HepG2 (cell line): Measurements from ENCODE around the gene NFKBIA. TPM values are rescaled to one million over a fixed set of nuclear protein-coding genes. Genes with fewer than 3 reads are reported as not detected.

Experiments used
- ATF6 ChIP-seq: sonication (generic); formaldehyde crosslinking; conservative IDR thresholded peaks from 2 replicates; pipeline ENCODE4 v1.4.0; 2020; ENCODE audit warnings: missing genetic modification reagents
- BCL3 ChIP-seq: sonication (generic); formaldehyde crosslinking; IDR thresholded peaks from 2 replicates; pipeline ENCODE4 v1.5.1; 2020; ENCODE audit warnings: mild to moderate bottlenecking, missing genetic modification reagents, moderate library complexity
- HIC2 ChIP-seq: sonication (generic); formaldehyde crosslinking; IDR thresholded peaks from 2 replicates; pipeline ENCODE4 v1.9.0; 2022; ENCODE audit warnings: low read depth, missing genetic modification reagents
- HMGXB3 ChIP-seq: sonication (generic); formaldehyde crosslinking; IDR thresholded peaks from 2 replicates; pipeline ENCODE4 v1.4.0; 2020; ENCODE audit warnings: missing genetic modification reagents, borderline replicate concordance
- HNRNPK ChIP-seq: fragments of 200-400 bp; formaldehyde crosslinking; IDR thresholded peaks from 2 replicates; pipeline ENCODE4 v1.6.1; 2018; ENCODE audit warnings: low read length, low read depth, moderate library complexity, mild to moderate bottlenecking; ENCODE audit not compliant: poor library complexity, severe bottlenecking
- MED8 ChIP-seq: sonication (generic); formaldehyde crosslinking; IDR thresholded peaks from 2 replicates; pipeline ENCODE4 v1.8.1; 2023; ENCODE audit warnings: mild to moderate bottlenecking, missing genetic modification reagents; ENCODE audit not compliant: insufficient replicate concordance
- NR1H2 ChIP-seq: sonication (generic); formaldehyde crosslinking; IDR thresholded peaks from 2 replicates; pipeline ENCODE4 v1.8.1; 2022; ENCODE audit warnings: low read depth, missing genetic modification reagents, borderline replicate concordance
- RBM22 ChIP-seq: fragments of 200-400 bp; formaldehyde crosslinking; optimal IDR thresholded peaks from 2 replicates; pipeline ENCODE3; 2017; ENCODE audit warnings: mild to moderate bottlenecking, low read length, moderate library complexity
- SPEN ChIP-seq: sonication (generic); formaldehyde crosslinking; IDR thresholded peaks from 2 replicates; pipeline ENCODE4 v1.5.1; 2020; ENCODE audit warnings: low read depth, mild to moderate bottlenecking, missing genetic modification reagents
- TEF ChIP-seq: sonication (generic); formaldehyde crosslinking; IDR thresholded peaks from 2 replicates; pipeline ENCODE4 v1.5.0; 2020; ENCODE audit warnings: missing genetic modification reagents
- ZFAT ChIP-seq: sonication (generic); formaldehyde crosslinking; conservative IDR thresholded peaks from 2 replicates; pipeline ENCODE4 v1.8.1; 2023; ENCODE audit warnings: missing genetic modification reagents, inconsistent platforms
- ZNF362 ChIP-seq: sonication (generic); formaldehyde crosslinking; IDR thresholded peaks from 2 replicates; pipeline ENCODE4 v1.4.0; 2020; ENCODE audit warnings: missing genetic modification reagents, mild to moderate bottlenecking, borderline replicate concordance
- ZNF674 ChIP-seq: sonication (generic); formaldehyde crosslinking; IDR thresholded peaks from 2 replicates; pipeline ENCODE4 v1.5.0; 2020; ENCODE audit warnings: low read depth, mild to moderate bottlenecking, missing genetic modification reagents
- ZNF83 ChIP-seq: sonication (generic); formaldehyde crosslinking; IDR thresholded peaks from 2 replicates; pipeline ENCODE4 v1.4.0; 2020; ENCODE audit warnings: missing genetic modification reagents, mild to moderate bottlenecking, borderline replicate concordance
- ZNF839 ChIP-seq: sonication (generic); formaldehyde crosslinking; IDR thresholded peaks from 2 replicates; pipeline ENCODE4 v1.4.0; 2020; ENCODE audit warnings: missing genetic modification reagents, mild to moderate bottlenecking, borderline replicate concordance
- ZNF878 ChIP-seq: sonication (generic); formaldehyde crosslinking; IDR thresholded peaks from 2 replicates; pipeline ENCODE4 v1.8.1; 2023; ENCODE audit warnings: mild to moderate bottlenecking, missing genetic modification reagents, moderate library complexity
- polyA plus RNA-seq, 8 experiments: library from polyadenylated mRNA; depleted of rRNA in 3 of 8; stranded (reverse) in 7 of 8; unstranded in 1 of 8; fragments of >200 nt; fragmentation: Illumina TruSeq in 4 of 8; extraction: Trizol in 4 of 8; gene quantifications; 2 replicates each; pipeline versions ENCODE4 v1.2.1 to v1.2.3, GENCODE V29; 2011 to 2016; ENCODE audit warnings: low read depth in 4 of 8, missing spikeins in 1 of 8, mixed read lengths in 1 of 8; ENCODE audit not compliant: insufficient read depth in 1 of 8
- total RNA-seq, 5 experiments: library from RNA; depleted of rRNA; stranded (reverse); fragments of >200 nt; fragmentation: Illumina TruSeq; extraction: Trizol; gene quantifications; 2 replicates each; pipeline ENCODE4 v1.2.3, GENCODE V29; 2016; ENCODE audit warnings: low read depth in 1 of 5

Gene NFKBIA
- total and polyA plus RNA-seq, 2 of the 13 experiments (the other 11 are each of a cell fraction or from before 2014, with no cell fraction given) = 197 to 319 TPM

GRCh38 chr14:35384455-35385041, 20.0 kb downstream of the NFKBIA start (continued):
- TF ChIP-seq HMGXB3 (CRISPR knock-in tag) (peak; percentile 53; the same call in 1 of the 2 replicates), SPEN (CRISPR knock-in tag) (no peak), ZNF674 (CRISPR knock-in tag) (no peak), ZNF362 (CRISPR knock-in tag) (no peak), TEF (CRISPR knock-in tag) (no peak), ZFAT (CRISPR knock-in tag) (no peak), ZNF83 (CRISPR knock-in tag) (no peak), MED8 (peak; percentile 60), BCL3 (no peak), ZNF839 (CRISPR knock-in tag) (no peak; the same call in 1 of the 2 replicates), NR1H2 (CRISPR knock-in tag) (no peak), ZNF878 (CRISPR knock-in tag) (no peak), HIC2 (CRISPR knock-in tag) (no peak), RBM22 (no peak), ATF6 (CRISPR knock-in tag) (no peak), HNRNPK (no peak)
